ENCODE data around the gene MMP2.

GRCh38 chr16:55477736-55478135 lies 1.3 kb upstream of the MMP2 start:
- TF ChIP-seq CTCF (IDR thresholded peaks at IDR 0.05), result no peak
- no peak for TF ChIP-seq POLR2A (IDR thresholded peaks at IDR 0.05)
